SK-MEL-5 (cell line): ENCODE data around the gene EXOC3. TPM values are rescaled to one million over a fixed set of nuclear protein-coding genes. Genes with fewer than 3 reads are reported as not detected.

ENCODE experiments used
- DNase-seq: peaks from one replicate; pipeline ENCODE4 v3.0.0-alpha.2; 2016; ENCODE audit warnings: low read depth, low spot score
- in situ Hi-C: cut with HindIII; loops from 2 replicates; pipeline ENCODE4 v1.10.0; 2016; ENCODE audit warnings: low sequenced_read_pairs, high pct_unique_total_duplicates, low pct_unique_long_range_greater_than_20kb
- total RNA-seq: library from RNA; depleted of rRNA; stranded (reverse); fragments of >200 nt; shearing (Covaris generic); gene quantifications from 2 replicates; pipeline ENCODE4 v1.2.3, GENCODE V29; 2014

The EXOC3 gene
- total RNA-seq, 1 experiment from 2014 or later, result 50.2 TPM

DNA sequence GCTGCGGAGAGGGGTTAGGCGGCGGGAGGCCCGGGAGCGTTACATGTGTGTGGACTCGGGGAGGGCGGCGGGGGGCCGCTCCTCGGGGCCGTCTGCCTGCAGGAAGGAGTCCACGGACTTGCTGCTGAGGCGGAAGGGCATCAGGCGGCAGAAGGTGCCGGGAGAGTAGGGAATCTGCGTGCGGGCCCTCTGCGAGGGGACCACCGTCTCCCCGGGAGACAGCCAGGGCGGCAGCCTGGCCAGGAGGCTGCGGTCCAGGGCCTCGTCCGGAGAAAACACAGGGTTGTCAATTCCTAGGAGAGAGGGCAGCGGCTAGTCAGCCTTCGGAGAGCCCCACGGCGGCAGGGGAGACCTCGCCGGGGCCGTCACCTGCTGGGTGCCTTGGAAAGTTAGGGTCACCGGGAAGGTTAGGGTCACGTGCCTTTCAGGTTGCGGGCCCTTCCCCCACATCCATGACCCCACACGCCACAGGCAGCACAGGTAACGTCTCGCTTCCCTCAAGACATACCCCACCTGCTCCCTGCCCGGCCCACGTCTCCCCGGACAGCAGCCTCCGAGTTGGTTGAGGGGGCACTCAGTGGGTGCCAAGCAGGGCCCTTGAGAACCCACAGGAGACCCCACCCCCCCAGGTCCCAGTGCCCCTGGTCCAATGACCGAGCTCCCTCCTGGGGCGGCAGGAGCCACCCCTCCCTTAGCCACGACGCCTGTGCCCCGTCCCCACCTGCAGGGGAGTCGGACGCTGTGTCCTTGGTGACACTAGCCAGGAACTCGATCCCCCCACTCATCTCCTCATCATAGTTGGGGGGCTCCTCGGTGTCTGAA lies 32.1 kb downstream of the EXOC3 start:
- in situ Hi-C loops, result no loop called here
- DNase-seq, result no peak

- in situ Hi-C loops, result no loop called here
- no peak for DNase-seq
Measured at GRCh38 chr5:475704-476101, 32.7 kb downstream of the EXOC3 start.

GRCh38 chr5:476102-476813 lies 33.3 kb downstream of the EXOC3 start:
- in situ Hi-C loops, result no loop called here
- no peak for DNase-seq

GRCh38 chr5:476814-477175 lies 33.8 kb downstream of the EXOC3 start:
- DNase-seq, result no peak
- in situ Hi-C loops, result no loop called here

GRCh38 chr5:477247-477646 lies 34.3 kb downstream of the EXOC3 start:
- DNase-seq, result no peak
- in situ Hi-C loops, result no loop called here

DNA sequence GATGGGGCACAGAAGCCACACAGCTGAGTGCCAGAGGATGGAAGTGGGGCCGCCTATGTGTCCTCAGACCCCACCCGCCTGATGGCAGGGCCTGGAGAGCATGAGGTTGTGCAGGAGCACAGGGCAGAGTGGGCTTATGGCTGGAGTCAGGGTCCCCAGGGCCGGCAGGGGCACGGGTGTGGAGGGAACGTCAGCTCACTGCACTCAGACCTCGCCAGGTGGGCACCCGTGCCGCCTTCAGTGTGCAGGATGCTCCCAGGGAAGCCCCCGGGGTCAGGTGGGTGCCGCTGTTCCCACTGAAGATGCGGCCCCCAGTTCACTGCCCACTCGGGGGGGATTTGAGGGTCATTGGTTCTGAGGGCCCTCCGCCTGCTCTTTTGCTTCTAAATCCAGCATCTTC lies 34.9 kb downstream of the EXOC3 start:
- in situ Hi-C loops, result no loop called here
- no peak for DNase-seq

DNA sequence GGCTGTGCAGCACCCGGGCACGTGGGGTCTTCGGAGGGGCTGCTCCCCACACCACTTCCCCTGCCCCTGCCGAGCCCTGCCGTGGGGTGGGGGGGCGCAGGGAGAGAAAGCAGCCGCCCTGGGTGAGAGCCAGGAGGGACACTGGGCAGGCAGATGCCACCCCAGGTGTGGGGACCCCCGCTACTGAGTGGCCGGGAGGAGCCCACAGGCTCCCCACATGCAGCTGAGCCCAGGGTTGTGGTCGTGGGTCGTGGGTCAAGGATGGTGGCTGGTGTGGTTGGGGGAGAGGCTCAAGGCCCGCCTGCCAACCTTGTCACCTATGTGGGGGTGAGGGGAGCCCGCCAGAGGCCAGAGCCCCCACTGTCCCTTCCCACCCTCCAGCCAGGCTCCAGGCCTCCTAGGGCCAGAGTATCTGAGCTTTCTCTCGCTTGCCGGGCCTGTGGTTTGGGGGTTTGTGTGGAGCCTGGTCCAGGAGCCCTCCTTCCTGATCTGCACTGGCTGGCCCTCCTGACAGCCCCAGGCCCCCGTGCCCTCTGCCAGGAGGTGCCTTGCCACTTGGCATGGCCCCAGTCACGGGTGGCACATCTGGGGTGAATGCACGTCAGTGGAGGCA lies 35.5 kb downstream of the EXOC3 start:
- in situ Hi-C loops, result no loop called here
- DNase-seq, result no peak

- DNase-seq, result no peak
- in situ Hi-C loops, result no loop called here
Measured at GRCh38 chr5:478982-479535, 36.1 kb downstream of the EXOC3 start.

DNA sequence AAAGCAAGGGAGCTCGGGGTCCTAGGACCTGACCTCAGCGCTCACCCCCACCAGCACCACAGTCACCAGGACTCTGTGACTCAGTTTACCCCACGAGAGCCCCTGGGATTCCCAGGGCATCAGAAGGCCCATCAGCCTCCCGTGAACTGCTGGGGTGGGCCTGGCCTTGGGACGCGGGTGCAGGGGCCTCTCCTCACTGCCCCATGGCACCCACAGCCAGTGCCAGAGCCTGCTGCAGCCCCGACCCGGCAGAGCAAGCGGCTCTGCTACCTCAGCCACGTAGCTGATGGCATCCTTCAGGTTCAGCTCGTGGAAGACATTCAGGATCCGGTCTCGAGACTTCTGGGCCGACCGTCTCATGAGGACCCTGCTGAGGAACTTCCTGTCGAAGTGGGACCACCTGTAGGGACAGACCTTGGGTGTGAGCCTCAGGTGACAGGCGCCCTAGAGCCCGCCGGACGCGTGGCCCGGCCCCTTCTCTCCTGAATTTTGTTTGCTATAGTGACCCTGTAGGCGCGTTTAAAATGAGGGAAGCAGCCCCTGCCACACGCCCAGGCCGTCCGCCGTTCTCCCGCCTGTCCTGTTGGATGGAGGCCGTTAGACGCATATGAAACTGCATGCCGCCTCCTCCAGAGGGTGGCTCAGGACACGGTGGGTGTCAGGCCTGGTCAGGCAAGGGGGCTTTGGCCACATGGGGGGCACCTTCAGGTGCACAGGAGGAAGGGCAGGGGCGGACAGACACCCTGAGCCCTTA lies 36.8 kb downstream of the EXOC3 start:
- DNase-seq, result no peak
- in situ Hi-C loops, result no loop called here

- in situ Hi-C loops, result no loop called here
Measured at GRCh38 chr5:481347-481746, 38.4 kb downstream of the EXOC3 start.

DNA sequence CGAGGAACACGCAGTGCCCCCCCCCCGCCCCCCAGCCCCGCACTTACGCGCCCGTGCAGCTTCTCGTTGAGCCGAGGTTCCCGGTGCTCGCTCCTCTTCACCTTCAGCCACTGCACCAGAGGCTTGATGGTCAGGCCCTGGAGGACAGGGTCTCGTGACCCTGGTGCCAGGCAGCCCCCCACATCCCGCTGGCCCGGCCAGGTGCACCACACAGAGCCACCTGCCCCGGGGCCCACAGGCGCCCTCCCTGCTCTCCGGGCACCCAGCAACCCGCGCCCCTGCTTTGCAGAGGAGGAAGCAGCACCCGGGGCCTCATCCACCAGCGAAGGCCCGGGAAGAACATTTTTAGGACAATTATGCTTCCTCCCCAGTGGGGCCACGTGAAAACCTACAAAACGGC lies 39.0 kb downstream of the EXOC3 start:
- in situ Hi-C loops, result no loop called here
- no peak for DNase-seq

More at GRCh38 chr5:481347-481746, 38.4 kb downstream of the EXOC3 start:
- no peak for DNase-seq

DNA sequence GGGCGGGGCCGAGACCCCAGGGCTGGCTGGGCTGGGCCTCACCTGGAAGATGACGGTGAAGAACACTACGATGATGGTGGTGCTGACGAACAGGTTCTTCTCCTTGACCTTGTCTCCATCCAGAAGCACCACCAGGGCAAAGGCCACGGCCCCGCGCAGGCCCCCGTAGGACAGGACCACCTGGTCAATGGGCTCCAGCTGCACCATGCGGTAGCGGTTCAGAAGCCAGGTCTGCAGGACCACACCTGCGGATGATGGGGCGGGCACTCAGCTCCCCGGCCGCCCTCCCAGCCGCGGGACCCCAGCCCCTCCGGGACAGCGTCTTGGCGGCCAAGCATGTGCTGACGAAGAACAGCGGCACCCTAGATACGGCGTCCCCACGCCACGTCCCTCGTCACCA lies 39.5 kb downstream of the EXOC3 start:
- in situ Hi-C loops, result no loop called here

GRCh38 chr5:483011-483410 lies 40.0 kb downstream of the EXOC3 start:
- in situ Hi-C loops, result no loop called here
- DNase-seq, result no peak

More for the DNA sequence above, 39.5 kb downstream of the EXOC3 start:
- DNase-seq, result no peak

DNA sequence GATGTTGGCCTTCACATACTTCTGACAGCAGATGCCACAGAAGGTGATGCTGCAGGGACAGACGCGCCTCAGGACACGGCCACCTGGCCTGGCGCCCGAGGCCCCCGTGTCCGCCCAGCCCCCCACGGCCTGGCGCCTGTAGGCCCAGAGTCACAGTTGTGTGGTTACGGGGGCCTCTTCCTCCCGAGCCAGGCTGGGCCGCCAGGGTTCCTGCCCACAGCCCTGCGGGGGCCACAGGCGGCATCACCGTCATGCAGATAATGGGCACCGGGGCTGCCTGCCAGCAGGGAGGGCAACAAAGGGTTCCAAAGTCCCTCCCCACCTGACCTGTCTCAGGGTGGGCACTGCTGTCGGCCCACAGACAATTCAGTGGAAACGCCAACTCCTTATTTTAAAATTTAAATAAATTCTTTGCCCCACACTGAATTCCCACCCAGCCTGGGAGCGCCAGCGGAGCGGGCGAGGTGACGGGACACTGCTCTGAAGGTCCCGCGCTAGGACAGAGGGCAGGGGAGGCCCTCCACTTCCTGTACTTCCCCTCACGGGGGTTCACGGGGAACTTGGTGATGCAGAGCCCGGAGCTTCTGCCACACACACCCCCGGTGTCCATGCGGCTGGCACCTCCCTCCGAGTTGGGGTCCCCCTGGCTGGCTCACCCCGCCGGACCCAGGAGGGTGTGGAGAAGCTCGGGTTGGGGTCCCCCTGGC lies 40.6 kb downstream of the EXOC3 start:
- in situ Hi-C loops, result no loop called here
- no peak for DNase-seq

- no peak for DNase-seq
- in situ Hi-C loops, result no loop called here
Measured at GRCh38 chr5:484556-484955, 41.6 kb downstream of the EXOC3 start.

- in situ Hi-C loops, result no loop called here
- DNase-seq, result no peak
Measured at GRCh38 chr5:485113-485945, 42.4 kb downstream of the EXOC3 start.
